Neutrophil (primary cell): ENCODE results near the gene RASA4.
"Not testable (repeated sequence)": the region's sequence is repeated elsewhere in the genome, so short reads cannot be mapped to it uniquely, and the experiment has no call there.

Experiments used
- H3K27ac ChIP-seq: fragments of 200-600 bp; sonication (generic); 2 replicates; pipeline ENCODE4 v1.5.1; 2016; ENCODE audit warnings: mild to moderate bottlenecking, moderate library complexity
- H3K27me3 ChIP-seq: fragments of 200-600 bp; sonication (generic); 2 replicates; pipeline ENCODE4 v1.6.0; 2016; ENCODE audit warnings: mild to moderate bottlenecking
- H3K36me3 ChIP-seq: fragments of 200-600 bp; sonication (generic); 2 replicates; pipeline ENCODE4 v1.5.1; 2017
- H3K4me1 ChIP-seq, 2 experiments: fragments of 200-600 bp in 1 of 2; sonication (generic) in 1 of 2; 1 replicate in 1 of 2; 2 replicates in 1 of 2; pipeline versions ENCODE4 v1.5.1 to v1.6.1; 2013 to 2016; ENCODE audit warnings: low read depth in 1 of 2, low read length in 1 of 2, mild to moderate bottlenecking in 1 of 2, moderate library complexity in 1 of 2; ENCODE audit not compliant: control insufficient read depth in 1 of 2, insufficient read depth in 1 of 2
- H3K4me3 ChIP-seq, 2 experiments: fragments of 200-600 bp in 1 of 2; sonication (generic) in 1 of 2; 1 replicate in 1 of 2; 2 replicates in 1 of 2; pipeline ENCODE4 v1.5.1; 2013 to 2016; ENCODE audit warnings: low read depth in 1 of 2, low read length in 1 of 2, mild to moderate bottlenecking in 1 of 2, moderate library complexity in 1 of 2
- H3K9me3 ChIP-seq: fragments of 200-600 bp; sonication (generic); 2 replicates; pipeline ENCODE4 v1.5.1; 2016

Gene RASA4

GRCh38 chr7:102616507-102617125, at the start of gene RASA4:
Gene RASA4 (minus strand): TSS chr7:102616756. CDS start chr7:102616689, 67 bp downstream.
- not testable (repeated sequence) for H3K4me1 ChIP-seq, H3K9me3 ChIP-seq, H3K36me3 ChIP-seq, H3K27me3 ChIP-seq, H3K27ac ChIP-seq, H3K4me3 ChIP-seq

- not testable (repeated sequence) for H3K27ac ChIP-seq, H3K27me3 ChIP-seq, H3K4me3 ChIP-seq, H3K4me1 ChIP-seq, H3K9me3 ChIP-seq, H3K36me3 ChIP-seq
Observed at GRCh38 chr7:102664765-102665164, 48.2 kb upstream of the RASA4 start.

GRCh38 chr7:102649924-102650323, 33.4 kb upstream of the RASA4 start, which contains the start of gene SPDYE2B:
Gene SPDYE2B (plus strand): TSS chr7:102650319. CDS start chr7:102652349, 2,030 bp downstream.
- not testable (repeated sequence) for H3K36me3 ChIP-seq, H3K27ac ChIP-seq, H3K4me3 ChIP-seq, H3K27me3 ChIP-seq, H3K4me1 ChIP-seq, H3K9me3 ChIP-seq

GRCh38 chr7:102647813-102648212, 31.3 kb upstream of the RASA4 start:
- not testable (repeated sequence) for H3K27me3 ChIP-seq, H3K9me3 ChIP-seq, H3K27ac ChIP-seq, H3K4me1 ChIP-seq, H3K36me3 ChIP-seq, H3K4me3 ChIP-seq

GRCh38 chr7:102643404-102643803, 26.8 kb upstream of the RASA4 start:
- not testable (repeated sequence) for H3K9me3 ChIP-seq, H3K36me3 ChIP-seq, H3K27ac ChIP-seq, H3K4me3 ChIP-seq, H3K4me1 ChIP-seq, H3K27me3 ChIP-seq

GRCh38 chr7:102642691-102643090, 26.1 kb upstream of the RASA4 start, which contains the start of gene UPK3BL1:
Gene UPK3BL1 (minus strand): TSS chr7:102642791. CDS start chr7:102642741, 50 bp downstream.
- not testable (repeated sequence) for H3K9me3 ChIP-seq, H3K4me3 ChIP-seq, H3K27me3 ChIP-seq, H3K4me1 ChIP-seq, H3K36me3 ChIP-seq, H3K27ac ChIP-seq

- not testable (repeated sequence) for H3K27ac ChIP-seq, H3K4me1 ChIP-seq
Observed at GRCh38 chr7:102638848-102639247, 22.3 kb upstream of the RASA4 start.

GRCh38 chr7:102636956-102637355, 20.4 kb upstream of the RASA4 start:
- H3K9me3 ChIP-seq, H3K4me3 ChIP-seq, H3K4me1 ChIP-seq, H3K36me3 ChIP-seq, H3K27me3 ChIP-seq, H3K27ac ChIP-seq: not testable (repeated sequence)

More at GRCh38 chr7:102638848-102639247, 22.3 kb upstream of the RASA4 start:
- not testable (repeated sequence) for H3K4me3 ChIP-seq, H3K36me3 ChIP-seq, H3K9me3 ChIP-seq, H3K27me3 ChIP-seq

GRCh38 chr7:102635354-102635753, 18.8 kb upstream of the RASA4 start:
- H3K27me3 ChIP-seq, H3K27ac ChIP-seq, H3K4me1 ChIP-seq, H3K9me3 ChIP-seq, H3K4me3 ChIP-seq, H3K36me3 ChIP-seq: not testable (repeated sequence)

- H3K36me3 ChIP-seq, H3K27ac ChIP-seq, H3K4me1 ChIP-seq, H3K9me3 ChIP-seq, H3K27me3 ChIP-seq, H3K4me3 ChIP-seq: not testable (repeated sequence)
Observed at GRCh38 chr7:102634299-102634698, 17.7 kb upstream of the RASA4 start.

- not testable (repeated sequence) for H3K4me1 ChIP-seq, H3K27me3 ChIP-seq, H3K4me3 ChIP-seq, H3K27ac ChIP-seq, H3K9me3 ChIP-seq, H3K36me3 ChIP-seq
Observed at GRCh38 chr7:102630622-102631021, 14.1 kb upstream of the RASA4 start.

- not testable (repeated sequence) for H3K9me3 ChIP-seq, H3K27me3 ChIP-seq, H3K36me3 ChIP-seq, H3K4me1 ChIP-seq, H3K27ac ChIP-seq, H3K4me3 ChIP-seq
Observed at GRCh38 chr7:102627271-102627904, 10.8 kb upstream of the RASA4 start.

GRCh38 chr7:102618122-102618521, 1.6 kb upstream of the RASA4 start:
- not testable (repeated sequence) for H3K36me3 ChIP-seq, H3K4me1 ChIP-seq, H3K9me3 ChIP-seq, H3K27ac ChIP-seq, H3K4me3 ChIP-seq, H3K27me3 ChIP-seq

GRCh38 chr7:102615930-102616329, 626 bp downstream of the RASA4 start:
- not testable (repeated sequence) for H3K27ac ChIP-seq, H3K36me3 ChIP-seq, H3K27me3 ChIP-seq, H3K9me3 ChIP-seq, H3K4me3 ChIP-seq, H3K4me1 ChIP-seq
